AG04449 (cell line): ENCODE data around the gene USH2A.

Experiments used
- CTCF ChIA-PET: fragments of 350-600 bp; formaldehyde crosslinking; extraction: SDS; loops from one replicate; lab custom pipeline; 2021; ENCODE audit warnings: antibody characterized with exemption; lab: Yijun Ruan, JAX
- POLR2A ChIA-PET: fragments of 400-600, 350-600 bp; formaldehyde crosslinking; extraction: SDS; loops from one replicate; lab custom pipeline; 2020; ENCODE audit warnings: antibody characterized with exemption, inconsistent platforms; lab: Yijun Ruan, JAX
- DNase-seq: peaks from one replicate; pipeline ENCODE4 v3.0.0-alpha.2; 2010; ENCODE audit warnings: low read depth, low spot score
- H3K4me3 ChIP-seq: 2 replicates; pipeline ENCODE4 v1.5.1; 2011; ENCODE audit warnings: low read depth, mild to moderate bottlenecking, control low read depth, low read length
- TF ChIP-seq, protein P1 (sequence below): IDR thresholded peaks from one replicate; pipeline ENCODE4 v1.5.1; 2011; ENCODE audit warnings: mild to moderate bottlenecking, moderate library complexity, low read length, control low read depth, inconsistent platforms; ENCODE audit not compliant: insufficient read depth; ENCODE audit errors: missing control alignments

USH2A gene

DNA sequence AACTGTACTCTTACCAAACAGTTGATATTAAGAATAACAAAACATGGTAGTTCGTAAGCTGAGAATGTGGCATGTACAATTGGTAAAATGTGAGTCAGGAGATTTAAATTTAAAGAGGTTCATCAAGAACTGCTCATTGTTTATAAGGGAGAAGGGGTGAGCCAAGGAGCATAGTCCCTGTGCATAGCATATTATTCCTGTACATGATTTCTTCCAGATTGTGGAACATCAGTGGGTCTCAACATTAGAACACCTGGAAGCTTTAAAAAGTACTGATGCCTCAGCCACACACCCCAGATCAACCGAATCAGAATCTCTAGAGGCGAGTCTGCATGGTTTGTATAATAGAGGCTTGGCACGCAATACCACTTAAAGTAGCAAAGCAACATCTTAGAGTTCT lies 800.1 kb downstream of the USH2A start:
- TF ChIP-seq, protein P1, sequence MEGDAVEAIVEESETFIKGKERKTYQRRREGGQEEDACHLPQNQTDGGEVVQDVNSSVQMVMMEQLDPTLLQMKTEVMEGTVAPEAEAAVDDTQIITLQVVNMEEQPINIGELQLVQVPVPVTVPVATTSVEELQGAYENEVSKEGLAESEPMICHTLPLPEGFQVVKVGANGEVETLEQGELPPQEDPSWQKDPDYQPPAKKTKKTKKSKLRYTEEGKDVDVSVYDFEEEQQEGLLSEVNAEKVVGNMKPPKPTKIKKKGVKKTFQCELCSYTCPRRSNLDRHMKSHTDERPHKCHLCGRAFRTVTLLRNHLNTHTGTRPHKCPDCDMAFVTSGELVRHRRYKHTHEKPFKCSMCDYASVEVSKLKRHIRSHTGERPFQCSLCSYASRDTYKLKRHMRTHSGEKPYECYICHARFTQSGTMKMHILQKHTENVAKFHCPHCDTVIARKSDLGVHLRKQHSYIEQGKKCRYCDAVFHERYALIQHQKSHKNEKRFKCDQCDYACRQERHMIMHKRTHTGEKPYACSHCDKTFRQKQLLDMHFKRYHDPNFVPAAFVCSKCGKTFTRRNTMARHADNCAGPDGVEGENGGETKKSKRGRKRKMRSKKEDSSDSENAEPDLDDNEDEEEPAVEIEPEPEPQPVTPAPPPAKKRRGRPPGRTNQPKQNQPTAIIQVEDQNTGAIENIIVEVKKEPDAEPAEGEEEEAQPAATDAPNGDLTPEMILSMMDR, result no peak
- no peak overlapping the region for H3K4me3 ChIP-seq
- POLR2A ChIA-PET, result no interaction called here
- DNase-seq, result no peak
- CTCF ChIA-PET, result interaction anchor here (1.0 kb wide), 1 partner anchor 16 kb away, joined by 3 read pairs; no protein-coding TSS in a partner anchor

DNA sequence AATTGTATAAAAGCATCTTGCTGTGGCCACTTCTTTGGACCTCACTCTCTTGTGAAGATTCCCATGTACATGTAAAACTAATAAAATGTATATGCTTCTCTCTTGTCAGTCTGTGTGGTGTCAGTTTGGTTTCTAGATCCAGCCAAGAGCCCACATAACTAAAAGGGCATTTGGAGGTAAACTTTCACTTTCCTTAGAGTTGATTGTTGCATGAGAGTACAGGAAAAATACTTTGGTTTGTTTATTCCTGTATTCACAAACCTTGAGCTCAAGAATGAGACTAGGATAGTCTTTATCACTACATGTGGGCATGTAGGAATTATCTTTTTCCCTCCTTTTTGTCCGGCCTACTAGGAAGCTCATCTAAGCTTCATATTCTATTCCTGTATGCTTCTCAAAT lies 805.3 kb downstream of the USH2A start:
- no peak for DNase-seq
- TF ChIP-seq, protein P1, result no peak
- CTCF ChIA-PET, result interaction anchor here (0.8 to 4.7 kb wide), 2 partner anchors 11 to 12 kb away, joined by 3 to 37 read pairs; no protein-coding TSS in a partner anchor
- no peak overlapping the region for H3K4me3 ChIP-seq
- POLR2A ChIA-PET, result no interaction called here

DNA sequence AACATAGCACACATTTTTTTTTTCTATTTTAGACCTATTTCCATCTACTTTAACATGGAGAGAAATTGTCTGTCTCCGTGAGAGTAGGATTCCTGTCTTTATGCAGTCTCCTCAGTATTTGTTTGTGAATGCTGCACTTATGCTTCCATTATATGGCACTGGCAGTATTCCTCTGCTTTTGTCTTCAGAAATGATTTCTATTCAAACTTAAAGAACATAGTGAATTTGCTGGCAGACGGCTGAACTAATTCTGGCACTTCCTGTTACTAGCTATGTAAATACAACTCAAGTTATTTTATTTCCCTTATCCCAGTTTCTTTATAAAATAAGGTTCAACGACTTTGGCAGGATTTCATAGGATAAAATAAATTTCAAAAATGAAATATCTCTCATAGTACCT lies 810.9 kb downstream of the USH2A start:
- H3K4me3 ChIP-seq, result no peak overlapping the region
- TF ChIP-seq, protein P1, result no peak
- DNase-seq, result no peak
- POLR2A ChIA-PET, result no interaction called here
- CTCF ChIA-PET, result no interaction called here

DNA sequence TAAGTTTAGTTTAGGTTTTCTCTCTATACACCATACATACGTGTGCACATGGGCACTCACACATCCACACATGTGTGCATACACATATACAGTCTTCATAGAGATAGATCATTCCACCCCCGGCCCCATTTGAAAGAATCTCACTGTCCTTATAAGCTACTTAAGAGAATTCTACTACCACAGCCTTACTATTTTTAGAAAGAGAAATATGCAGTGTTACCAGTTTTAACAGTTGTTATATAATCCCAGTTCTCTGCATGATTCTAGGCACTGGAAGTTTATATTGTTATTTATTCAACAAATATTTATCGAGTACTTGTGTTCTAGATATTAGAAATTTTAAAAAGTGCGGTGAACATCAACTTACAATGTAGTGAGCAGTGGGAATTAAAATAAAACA lies 814.6 kb downstream of the USH2A start:
- H3K4me3 ChIP-seq, result no peak overlapping the region
- CTCF ChIA-PET, result interaction anchor here (0.9 to 5.6 kb wide), 3 partner anchors 9 to 80 kb away, joined by 3 to 37 read pairs (median 3); no protein-coding TSS in a partner anchor
- POLR2A ChIA-PET, result no interaction called here
- TF ChIP-seq, protein P1, result no peak
- DNase-seq, result no peak

DNA sequence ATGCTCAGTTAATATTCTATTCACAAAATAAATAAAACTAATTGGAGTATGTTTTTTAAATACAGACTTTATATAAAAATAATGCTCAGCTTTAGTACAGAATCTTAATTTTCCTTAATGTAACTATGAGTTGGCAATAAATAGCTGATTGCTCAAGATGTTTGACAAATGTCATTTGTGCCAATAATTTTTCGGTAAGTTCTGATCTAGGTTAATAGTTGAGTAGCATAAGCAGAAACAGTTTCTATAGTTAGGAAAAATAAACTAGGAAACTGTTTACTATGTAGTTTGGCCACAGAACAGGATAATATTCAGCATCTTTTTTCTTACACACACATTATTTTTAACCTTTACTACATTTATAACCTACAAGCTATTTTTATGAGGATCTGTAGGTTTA lies 815.8 kb downstream of the USH2A start:
- DNase-seq, result no peak
- ChIA-PET CTCF (interaction anchor here (0.8 to 5.6 kb wide), 10 partner anchors 11 to 1276 kb away, joined by 3 to 37 read pairs (median 5); partner anchors contain the start of gene KCTD3), POLR2A (no interaction called here)
- H3K4me3 ChIP-seq, result no peak overlapping the region
- TF ChIP-seq, protein P1, result no peak

DNA sequence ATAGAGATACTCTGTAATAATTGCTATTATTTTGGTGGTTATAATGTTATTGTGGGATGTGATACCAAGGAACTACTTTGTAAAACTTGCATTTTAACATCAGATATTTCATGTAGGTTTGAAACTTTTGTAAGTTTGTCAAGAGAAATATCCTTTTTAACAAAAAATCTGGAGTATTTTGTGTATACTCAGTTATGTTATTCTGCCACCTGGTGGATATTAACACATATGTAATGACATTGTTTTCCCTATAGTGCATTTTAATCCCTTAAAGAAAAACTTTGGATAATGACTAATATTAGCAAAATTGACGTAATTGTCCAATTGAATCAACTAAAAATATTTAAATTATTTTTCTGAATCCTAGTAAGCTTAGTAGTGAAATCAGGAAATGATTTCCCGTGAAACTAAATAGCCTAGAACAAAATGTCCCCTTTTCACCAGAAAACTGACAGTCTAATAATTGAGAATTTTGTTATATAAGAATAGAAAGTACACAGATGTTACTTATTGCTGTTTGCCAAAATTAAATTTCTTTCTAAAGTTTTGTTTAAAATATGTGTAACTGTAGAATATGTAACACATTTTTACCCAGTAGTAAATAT lies 816.6 kb downstream of the USH2A start:
- POLR2A ChIA-PET, result no interaction called here
- no peak for DNase-seq
- no peak overlapping the region for H3K4me3 ChIP-seq
- CTCF ChIA-PET, result interaction anchor here (0.8 to 5.6 kb wide), 11 partner anchors 12 to 1275 kb away, joined by 3 to 37 read pairs (median 4); partner anchors contain the start of gene KCTD3
- TF ChIP-seq, protein P1, result no peak
